Liver (tissue), 9 donors: ENCODE data around the gene KCTD5. TPM values are rescaled to one million over a fixed set of nuclear protein-coding genes. Genes with fewer than 3 reads are reported as not detected.
"Not testable (repeated sequence)": the region's sequence is repeated elsewhere in the genome, so short reads cannot be mapped to it uniquely, and the experiment has no call there.

ENCODE experiments used
- DNase-seq: peaks from one replicate; pipeline ENCODE4 v3.0.0-alpha.2; 2017; ENCODE audit warnings: low spot score
- H3K27ac ChIP-seq, 2 donors: one replicate each; pipeline ENCODE4 v1.7.0; 2013; ENCODE audit warnings: inconsistent platforms in 2 of 2, low read length in 2 of 2, control low read depth in 1 of 2, low read depth in 1 of 2, mild to moderate bottlenecking in 1 of 2
- H3K27me3 ChIP-seq, 4 donors: one replicate each; pipeline versions ENCODE4 v1.6.1 to v1.7.0; 2013; ENCODE audit warnings: low read length in 3 of 4, inconsistent platforms in 1 of 4, mild to moderate bottlenecking in 1 of 4, moderate library complexity in 1 of 4; ENCODE audit not compliant: control insufficient read depth in 4 of 4, insufficient read depth in 4 of 4
- H3K36me3 ChIP-seq, 4 donors: one replicate each; pipeline versions ENCODE4 v1.6.1 to v1.7.0; 2013; ENCODE audit warnings: low read length in 3 of 4, mild to moderate bottlenecking in 3 of 4, low read depth in 1 of 4, moderate library complexity in 1 of 4; ENCODE audit not compliant: control insufficient read depth in 4 of 4, insufficient read depth in 3 of 4
- H3K4me1 ChIP-seq, 4 donors: one replicate each; pipeline versions ENCODE4 v1.6.1 to v1.7.0; 2013; ENCODE audit warnings: low read length in 3 of 4, mild to moderate bottlenecking in 3 of 4, moderate library complexity in 1 of 4; ENCODE audit not compliant: control insufficient read depth in 4 of 4, insufficient read depth in 4 of 4
- H3K4me3 ChIP-seq, 3 donors: one replicate each; pipeline versions ENCODE4 v1.6.1 to v1.7.0; 2013; ENCODE audit warnings: low read length in 3 of 3, control low read depth in 1 of 3, low read depth in 1 of 3, mild to moderate bottlenecking in 1 of 3
- H3K9ac ChIP-seq, 2 donors: one replicate each; pipeline ENCODE4 v1.7.0; 2013; ENCODE audit warnings: low read length in 2 of 2, mild to moderate bottlenecking in 2 of 2, moderate library complexity in 2 of 2, control low read depth in 1 of 2, low read depth in 1 of 2
- H3K9me3 ChIP-seq, 4 donors: one replicate each; pipeline versions ENCODE4 v1.6.1 to v1.7.0; 2013; ENCODE audit warnings: low read length in 3 of 4; ENCODE audit not compliant: control insufficient read depth in 4 of 4
- CTCF ChIP-seq: fragments of 150-350 bp; IDR thresholded peaks from 2 replicates; pipeline ENCODE4 v1.5.1; 2017; ENCODE audit warnings: improper control_type of control experiment, low read depth, low read length; ENCODE audit not compliant: missing input control
- RAD21 ChIP-seq, 2 donors: IDR thresholded peaks; 2 replicates each; pipeline ENCODE4 v1.6.1; 2016; ENCODE audit warnings: antibody characterized with exemption in 2 of 2, mild to moderate bottlenecking in 2 of 2
- WGBS: extraction: QIAGEN DNeasy Blood & Tissue Kit; methylation state at CpG from one replicate; pipeline ENCODE4 v1.1.7; 2013; 5-methylcytosine and 5-hydroxymethylcytosine counted together
- polyA plus RNA-seq, 2 donors: library from polyadenylated mRNA; stranded (reverse) in 1 of 2; unstranded in 1 of 2; fragments of 200-250 nt in 1 of 2; fragments of >200 nt in 1 of 2; fragmentation: Nextera tagmentation in 1 of 2; extraction: Ambion mirVana in 1 of 2; gene quantifications; one replicate each; pipeline versions ENCODE4 v1.2.1 to v1.2.3, GENCODE V29; 2013 to 2015
- total RNA-seq, 2 donors: library from RNA; depleted of rRNA; stranded (reverse); fragments of >200 nt; gene quantifications; one replicate each; pipeline ENCODE4 v1.2.3, GENCODE V29; 2014
- donor health status: healthy.
- donor health status: healthy.
- donor health status: healthy.
- donor health status: healthy.
- donor health status: healthy.

KCTD5 gene
- total and polyA plus RNA-seq, 4 donors: 8.3 to 14.2 (median 11.5) TPM

GRCh38 chr16:2639071-2639721 lies 43.1 kb upstream of the KCTD5 start:
- H3K9me3 ChIP-seq, H3K4me1 ChIP-seq, H3K36me3 ChIP-seq, H3K4me3 ChIP-seq, H3K27ac ChIP-seq, DNase-seq, H3K27me3 ChIP-seq, H3K9ac ChIP-seq: not testable (repeated sequence)
- 0% methylated on average over 1 of the region's 12 CpGs for WGBS
- TF ChIP-seq CTCF (peak; percentile 13), RAD21 (IDR thresholded peaks at IDR 0.05) (peak in 1 of 2 donors; percentile 45)

GRCh38 chr16:2639722-2640072 lies 42.6 kb upstream of the KCTD5 start:
- H3K4me1 ChIP-seq, H3K27ac ChIP-seq, H3K27me3 ChIP-seq, H3K9me3 ChIP-seq, DNase-seq, H3K36me3 ChIP-seq, H3K9ac ChIP-seq, H3K4me3 ChIP-seq: not testable (repeated sequence)
- WGBS: 89% methylated on average over 9 of the region's 9 CpGs

GRCh38 chr16:2642561-2642960 lies 39.8 kb upstream of the KCTD5 start:
- not testable (repeated sequence) for H3K36me3 ChIP-seq, DNase-seq
- 78% methylated on average over 5 of the region's 17 CpGs for WGBS

GRCh38 chr16:2644754-2645453 lies 37.4 kb upstream of the KCTD5 start:
- H3K4me3 ChIP-seq: not testable (repeated sequence)

More at GRCh38 chr16:2642561-2642960, 39.8 kb upstream of the KCTD5 start:
- not testable (repeated sequence) for H3K9me3 ChIP-seq, H3K27ac ChIP-seq, H3K4me3 ChIP-seq, H3K27me3 ChIP-seq, H3K4me1 ChIP-seq, H3K9ac ChIP-seq

GRCh38 chr16:2651268-2651871 lies 31.0 kb upstream of the KCTD5 start:
- not testable (repeated sequence) for H3K9ac ChIP-seq, H3K4me3 ChIP-seq, DNase-seq, H3K36me3 ChIP-seq, H3K27ac ChIP-seq, H3K27me3 ChIP-seq, H3K4me1 ChIP-seq, H3K9me3 ChIP-seq
- WGBS: no CpG with 5 or more reads among the region's 14 CpGs

More at GRCh38 chr16:2644754-2645453, 37.4 kb upstream of the KCTD5 start:
- H3K9me3 ChIP-seq, H3K4me1 ChIP-seq, H3K27me3 ChIP-seq, H3K36me3 ChIP-seq, H3K27ac ChIP-seq, DNase-seq, H3K9ac ChIP-seq: not testable (repeated sequence)
- no CpG with 5 or more reads among the region's 12 CpGs for WGBS

- H3K27me3 ChIP-seq, H3K4me1 ChIP-seq, DNase-seq, H3K9me3 ChIP-seq, H3K4me3 ChIP-seq, H3K36me3 ChIP-seq, H3K27ac ChIP-seq, H3K9ac ChIP-seq: not testable (repeated sequence)
- no CpG with 5 or more reads among the region's 13 CpGs for WGBS
These were observed 28.4 kb upstream of the KCTD5 start for GRCh38 chr16:2653915-2654314.

- DNase-seq, H3K9me3 ChIP-seq, H3K27ac ChIP-seq, H3K4me3 ChIP-seq, H3K9ac ChIP-seq, H3K36me3 ChIP-seq, H3K27me3 ChIP-seq: not testable (repeated sequence)
- peaks cover 2 to 12% (median 4%) of the 10 kb centered on the region in 4 donors for H3K4me1 ChIP-seq
- WGBS: 83% methylated on average over 1 of the region's 8 CpGs
These were observed 27.4 kb upstream of the KCTD5 start for GRCh38 chr16:2654949-2655348.
